Stimulated activated naive CD4-positive, alpha-beta T cell treated with Interleukin-2 at 50 U/mL for 16 hours (primary cell): ENCODE measurements around the gene TRAK2.
A peak's percentile ranks its signal among the peaks of the same experiment; 100 is the strongest.
"Not testable (repeated sequence)": the region's sequence is repeated elsewhere in the genome, so short reads cannot be mapped to it uniquely, and the experiment has no call there.

Experiments used
- DNase-seq: peaks from one replicate; lab custom pipeline; 2025; lab: John Stamatoyannopoulos, UW

Gene TRAK2

GRCh38 chr2:201451292-201452057, at the start of gene TRAK2, which contains the start of gene STRADB:
Gene TRAK2, minus strand, starts transcription at chr2:201451458. Its CDS starts 30,951 bp downstream, at chr2:201420507.
Gene STRADB, plus strand, starts transcription at chr2:201451740. Its CDS starts 3,101 bp downstream, at chr2:201454841.
- peak; percentile 96 for DNase-seq

GRCh38 chr2:201500534-201500933, 49.3 kb upstream of the TRAK2 start:
- DNase-seq, result no peak

GRCh38 chr2:201496785-201497184, 45.5 kb upstream of the TRAK2 start:
- DNase-seq, result no peak

GRCh38 chr2:201490291-201490690, 39.0 kb upstream of the TRAK2 start:
- DNase-seq, result no peak

- DNase-seq, result no peak
Measured at GRCh38 chr2:201484805-201485204, 33.5 kb upstream of the TRAK2 start.

GRCh38 chr2:201483758-201484157, 32.5 kb upstream of the TRAK2 start:
- DNase-seq, result not testable (repeated sequence)

- DNase-seq, result no peak
Measured at GRCh38 chr2:201483342-201483741, 32.1 kb upstream of the TRAK2 start.

- DNase-seq, result no peak
Measured at GRCh38 chr2:201482543-201482942, 31.3 kb upstream of the TRAK2 start.

GRCh38 chr2:201472411-201472810, 21.2 kb upstream of the TRAK2 start:
- no peak for DNase-seq

GRCh38 chr2:201471732-201472393, 20.6 kb upstream of the TRAK2 start:
- DNase-seq, result no peak

- DNase-seq, result no peak
Measured at GRCh38 chr2:201470821-201471731, 19.8 kb upstream of the TRAK2 start.

- DNase-seq, result no peak
Measured at GRCh38 chr2:201467666-201468065, 16.4 kb upstream of the TRAK2 start.

GRCh38 chr2:201466050-201466675, 14.9 kb upstream of the TRAK2 start:
- no peak for DNase-seq

GRCh38 chr2:201465524-201465971, 14.3 kb upstream of the TRAK2 start:
- DNase-seq, result no peak

GRCh38 chr2:201464547-201464946, 13.3 kb upstream of the TRAK2 start:
- DNase-seq, result no peak

- DNase-seq, result no peak
Measured at GRCh38 chr2:201460532-201460931, 9.3 kb upstream of the TRAK2 start.

GRCh38 chr2:201458381-201458780, 7.1 kb upstream of the TRAK2 start:
- no peak for DNase-seq

- no peak for DNase-seq
Measured at GRCh38 chr2:201452922-201453643, 1.8 kb upstream of the TRAK2 start.

GRCh38 chr2:201452058-201452921, 1.0 kb upstream of the TRAK2 start:
- DNase-seq, result no peak

GRCh38 chr2:201450954-201451291, 335 bp downstream of the TRAK2 start:
- DNase-seq, result no peak
